Activated CD8-positive, alpha-beta memory T cell treated with anti-CD3 and anti-CD28 coated beads for 1 hour (primary cell): ENCODE measurements around the gene RPUSD2.

Source experiments
- DNase-seq, 2 donors: peaks; one replicate each; pipeline ENCODE4 v3.0.0-alpha.2; 2020; ENCODE audit warnings: low read depth in 1 of 2; ENCODE audit errors: extremely low read depth in 1 of 2

The RPUSD2 gene

GRCh38 chr15:40618906-40619305 lies 49.8 kb downstream of the RPUSD2 start:
- DNase-seq: no peak

DNA sequence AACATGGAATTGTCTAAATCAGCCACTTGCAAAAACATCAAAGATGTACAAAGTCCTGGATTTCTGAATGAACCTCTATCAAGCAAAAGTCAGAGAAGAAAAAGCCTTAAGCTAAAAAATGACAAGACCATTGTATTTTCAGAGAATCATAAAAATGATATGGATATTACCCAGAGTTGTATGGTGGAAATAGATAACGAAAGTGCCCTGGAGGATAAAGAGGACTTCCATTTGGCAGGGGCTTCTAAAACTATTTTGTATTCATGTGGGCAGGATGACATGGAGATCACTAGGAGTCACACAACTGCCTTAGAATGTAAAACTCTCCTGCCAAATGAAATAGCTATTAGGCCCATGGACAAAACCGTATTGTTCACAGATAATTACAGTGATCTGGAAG lies 54.3 kb downstream of the RPUSD2 start:
- DNase-seq: no peak
